Neural cell (in vitro differentiated cells): Measurements from ENCODE around the gene KIRREL3. TPM values are rescaled to one million over a fixed set of nuclear protein-coding genes. Genes with fewer than 3 reads are reported as not detected.

Experiments
- H2AFZ ChIP-seq: fragments of 200-600, 300-800 bp; sonication (generic), shearing (Covaris generic); 2 replicates; pipeline ENCODE4 v1.6.0; 2014; ENCODE audit warnings: low read depth, mild to moderate bottlenecking, antibody characterized with exemption, low read length, moderate library complexity
- H3F3A ChIP-seq: fragments of 200-600 bp; shearing (Covaris generic); 2 replicates; pipeline ENCODE4 v1.6.1; 2016; ENCODE audit warnings: mild to moderate bottlenecking, moderate library complexity, mixed read lengths, antibody characterized with exemption, low read length; ENCODE audit not compliant: insufficient read depth, poor library complexity, severe bottlenecking
- H3K27ac ChIP-seq: fragments of 200-600, 300-800 bp; sonication (generic), shearing (Covaris generic); 2 replicates; pipeline ENCODE4 v1.5.1; 2014; ENCODE audit warnings: mild to moderate bottlenecking, low read length, moderate library complexity
- H3K27me3 ChIP-seq: fragments of 300-800, 200-600 bp; sonication (generic), shearing (Covaris generic); 2 replicates; pipeline ENCODE4 v1.6.0; 2014; ENCODE audit warnings: mild to moderate bottlenecking, low read depth, low read length, moderate library complexity; ENCODE audit not compliant: insufficient read depth
- H3K36me3 ChIP-seq: fragments of 300-800, 200-600 bp; sonication (generic), shearing (Covaris generic); 2 replicates; pipeline ENCODE4 v1.5.1; 2014; ENCODE audit warnings: mild to moderate bottlenecking, antibody characterized with exemption, low read length, moderate library complexity; ENCODE audit not compliant: insufficient read depth
- H3K4me2 ChIP-seq: fragments of 300-800, 200-600 bp; sonication (generic), shearing (Covaris generic); 2 replicates; pipeline ENCODE4 v1.6.0; 2014; ENCODE audit warnings: mild to moderate bottlenecking, low read length
- H3K4me3 ChIP-seq: fragments of 300-800, 200-600 bp; sonication (generic), shearing (Covaris generic); 2 replicates; pipeline ENCODE4 v1.5.1; 2014; ENCODE audit warnings: mild to moderate bottlenecking, low read length, moderate library complexity
- H3K79me2 ChIP-seq: fragments of 200-600 bp; shearing (Covaris generic); replicated peaks from 2 replicates; pipeline ENCODE4 v1.6.0; 2014; ENCODE audit warnings: mild to moderate bottlenecking, low read length, moderate library complexity; ENCODE audit not compliant: insufficient read depth
- H3K9ac ChIP-seq: fragments of 300-800, 200-600 bp; sonication (generic), shearing (Covaris generic); 2 replicates; pipeline ENCODE4 v1.6.1; 2016; ENCODE audit warnings: mild to moderate bottlenecking, low read length, mixed read lengths
- H3K9me2 ChIP-seq: fragments of 200-600 bp; shearing (Covaris generic); 2 replicates; pipeline ENCODE4 v1.6.1; 2016; ENCODE audit warnings: mild to moderate bottlenecking, low read length, mixed read lengths; ENCODE audit not compliant: insufficient read depth
- H3K9me3 ChIP-seq: fragments of 200-600, 300-800 bp; sonication (generic), shearing (Covaris generic); 2 replicates; pipeline ENCODE4 v1.6.1; 2016; ENCODE audit warnings: mild to moderate bottlenecking, mixed run types, low read length, moderate library complexity, mixed read lengths
- H4K20me1 ChIP-seq: fragments of 200-600 bp; shearing (Covaris generic); 2 replicates; pipeline ENCODE4 v1.6.1; 2016; ENCODE audit warnings: mild to moderate bottlenecking, mixed run types; ENCODE audit not compliant: insufficient read depth
- CTCF ChIP-seq: fragments of 450-650 bp; IDR thresholded peaks from 2 replicates; pipeline ENCODE4 v1.5.1; 2014; ENCODE audit warnings: antibody characterized with exemption, mild to moderate bottlenecking, moderate library complexity; ENCODE audit not compliant: poor library complexity, severe bottlenecking
- EP300 ChIP-seq: fragments of 450-650 bp; conservative IDR thresholded peaks from 2 replicates; pipeline ENCODE4 v1.6.1; 2014; ENCODE audit warnings: antibody characterized with exemption, mild to moderate bottlenecking, moderate library complexity; ENCODE audit not compliant: poor library complexity, severe bottlenecking
- EZH2 ChIP-seq: fragments of 200-600, 300-800 bp; shearing (Covaris generic), sonication (generic); IDR thresholded peaks from 2 replicates; pipeline ENCODE4 v1.6.1; 2014; ENCODE audit warnings: antibody characterized with exemption, low read length, borderline replicate concordance, mild to moderate bottlenecking; ENCODE audit not compliant: insufficient read depth, poor library complexity, severe bottlenecking
- MXI1 ChIP-seq: fragments of 450-650 bp; conservative IDR thresholded peaks from 2 replicates; pipeline ENCODE4 v1.6.1; 2014; ENCODE audit warnings: antibody characterized with exemption, mild to moderate bottlenecking; ENCODE audit not compliant: poor library complexity, severe bottlenecking
- POLR2AphosphoS5 ChIP-seq: IDR thresholded peaks from 2 replicates; pipeline ENCODE4 v1.6.1; 2012
- RAD21 ChIP-seq: fragments of 450-650 bp; conservative IDR thresholded peaks from 2 replicates; pipeline ENCODE4 v1.6.1; 2014; ENCODE audit warnings: antibody characterized with exemption, mild to moderate bottlenecking, moderate library complexity
- REST ChIP-seq: IDR thresholded peaks from 2 replicates; pipeline ENCODE4 v1.6.1; 2012; ENCODE audit warnings: borderline replicate concordance
- SMC3 ChIP-seq: fragments of 450-650 bp; conservative IDR thresholded peaks from 2 replicates; pipeline ENCODE4 v1.6.1; 2014; ENCODE audit warnings: antibody characterized with exemption, mild to moderate bottlenecking, moderate library complexity; ENCODE audit not compliant: poor library complexity
- TAF1 ChIP-seq: IDR thresholded peaks from 2 replicates; pipeline ENCODE4 v1.6.1; 2012; ENCODE audit warnings: low read depth
- polyA plus RNA-seq: library from polyadenylated mRNA; depleted of rRNA; stranded (reverse); fragments of >200 nt; gene quantifications from 2 replicates; pipeline ENCODE4 v1.2.3, GENCODE V29; 2014

KIRREL3 gene
- polyA plus RNA-seq, 1 donor from 2014 or later, result 23.8 TPM

GRCh38 chr11:127049486-127049885, 48.9 kb upstream of the KIRREL3 start:
- no peaks in the 10 kb centered on the region for H3K79me2 ChIP-seq
- no peaks in the 10 kb centered on the region for H3K27me3 ChIP-seq
- H3F3A ChIP-seq, result no peaks in the 10 kb centered on the region
- H3K9me3 ChIP-seq, result no peaks in the 10 kb centered on the region
- H3K9me2 ChIP-seq, result no peaks in the 10 kb centered on the region
- TF ChIP-seq REST (no peak), EP300 (no peak), MXI1 (no peak), EZH2 (no peak), POLR2AphosphoS5 (no peak), RAD21 (no peak), TAF1 (no peak), CTCF (no peak), SMC3 (no peak)
- no peak overlapping the region for H3K4me2 ChIP-seq
- no peaks in the 10 kb centered on the region for H4K20me1 ChIP-seq
- H3K4me3 ChIP-seq, result no peak overlapping the region
- H3K36me3 ChIP-seq, result no peaks in the 10 kb centered on the region
- no peak overlapping the region for H3K27ac ChIP-seq
- H3K9ac ChIP-seq, result no peak overlapping the region
- no peak overlapping the region for H2AFZ ChIP-seq

- no peaks in the 10 kb centered on the region for H4K20me1 ChIP-seq
- no peak overlapping the region for H3K4me2 ChIP-seq
- TF ChIP-seq CTCF (no peak), MXI1 (no peak)
- H3K9ac ChIP-seq, result no peak overlapping the region
- H3K27ac ChIP-seq, result no peak overlapping the region
- no peaks in the 10 kb centered on the region for H3K36me3 ChIP-seq
- H3K9me3 ChIP-seq, result no peaks in the 10 kb centered on the region
- H2AFZ ChIP-seq, result no peak overlapping the region
- H3K79me2 ChIP-seq, result no peaks in the 10 kb centered on the region
- no peaks in the 10 kb centered on the region for H3F3A ChIP-seq
- H3K9me2 ChIP-seq, result no peaks in the 10 kb centered on the region
- no peak overlapping the region for H3K4me3 ChIP-seq
- no peaks in the 10 kb centered on the region for H3K27me3 ChIP-seq
Measured at GRCh38 chr11:127044535-127044934, 44.0 kb upstream of the KIRREL3 start.
